ENCODE measurements around the gene AASDHPPT. TPM values are rescaled to one million over a fixed set of nuclear protein-coding genes. Genes with fewer than 3 reads are reported as not detected.

Gene AASDHPPT
- polyA plus RNA-seq, 1 of the 3 experiments (the other 2 are of a cell fraction) = 19.1 TPM

- TF ChIP-seq FOXM1 (IDR thresholded peaks at IDR 0.05; ENCODE audit: low read depth) (no peak), YY1 (IDR thresholded peaks at IDR 0.05; ENCODE audit: low read depth) (no peak), SIN3A (IDR thresholded peaks at IDR 0.05; ENCODE audit: borderline replicate concordance, low read depth, low read length) (no peak), CHD2 (IDR thresholded peaks at IDR 0.05; ENCODE audit: low read length, partially characterized antibody) (no peak), REST (IDR thresholded peaks at IDR 0.05; ENCODE audit: low read depth, low read length) (no peak), RXRA (IDR thresholded peaks at IDR 0.05; ENCODE audit: borderline replicate concordance, low read depth) (no peak), MEF2A (IDR thresholded peaks at IDR 0.05; ENCODE audit: borderline replicate concordance, low read depth) (no peak), NFIC (IDR thresholded peaks at IDR 0.05; ENCODE audit: borderline replicate concordance) (no peak), EZH2phosphoT487 (IDR thresholded peaks at IDR 0.05; ENCODE audit: borderline replicate concordance, low read depth) (no peak), FOSL2 (IDR thresholded peaks at IDR 0.05; ENCODE audit: borderline replicate concordance, low read depth) (no peak), USF2 (IDR thresholded peaks at IDR 0.05; ENCODE audit: borderline replicate concordance, low read depth, low read length) (no peak), MXI1 (IDR thresholded peaks at IDR 0.05; ENCODE audit: low read depth, low read length) (no peak), TCF12 (IDR thresholded peaks at IDR 0.05) (no peak), NRF1 (IDR thresholded peaks at IDR 0.05; ENCODE audit: low read depth, low read length) (no peak)
- 48% methylated on average over 3 of the region's 3 CpGs for WGBS (ENCODE audit: low lambda C conversion rate)
- Histone ChIP-seq H3F3A (replicated peaks; ENCODE audit: insufficient read depth) (no peaks in the 10 kb centered on the region), H3K4me1 (ENCODE audit: control insufficient read depth in 1 of 2, insufficient read depth in 2 of 2, low read depth in 1 of 2, low read length in 1 of 2) (no peaks in the 10 kb centered on the region), H3K9ac (no peak overlapping the region), H3K4me2 (no peak overlapping the region), H3K27me3 (ENCODE audit: insufficient read depth) (no peaks in the 10 kb centered on the region), H3K36me3 (replicated peaks in 1 of 2; ENCODE audit: control insufficient read depth in 1 of 2, insufficient read depth in 2 of 2, low read length in 1 of 2) (no peaks in the 10 kb centered on the region), H2AFZ (ENCODE audit: low read depth) (no peak overlapping the region), H3K9me2 (no peaks in the 10 kb centered on the region), H3K79me2 (ENCODE audit: insufficient read depth) (no peaks in the 10 kb centered on the region), H3K9me3 (no peaks in the 10 kb centered on the region), H3K4me3 (ENCODE audit: low read depth in 2 of 2, low read length in 1 of 2) (no peak overlapping the region), H4K20me1 (ENCODE audit: insufficient read depth) (no peaks in the 10 kb centered on the region), H3K27ac (ENCODE audit: low read depth in 2 of 2, low read length in 1 of 2) (no peak overlapping the region)
- ChIA-PET CTCF (no interaction called here), POLR2A (no interaction called here)
- no peak for DNase-seq
Measured at GRCh38 chr11:106031936-106032335, 45.5 kb upstream of the AASDHPPT start.

- ChIA-PET POLR2A (no interaction called here), CTCF (no interaction called here)
- TF ChIP-seq REST (IDR thresholded peaks at IDR 0.05; ENCODE audit: low read depth, low read length) (no peak), RXRA (IDR thresholded peaks at IDR 0.05; ENCODE audit: borderline replicate concordance, low read depth) (no peak), SIN3A (IDR thresholded peaks at IDR 0.05; ENCODE audit: borderline replicate concordance, low read depth, low read length) (no peak), MXI1 (IDR thresholded peaks at IDR 0.05; ENCODE audit: low read depth, low read length) (no peak), MAX (IDR thresholded peaks at IDR 0.05; ENCODE audit: low read depth) (no peak), FOXM1 (IDR thresholded peaks at IDR 0.05; ENCODE audit: low read depth) (no peak), RAD21 (IDR thresholded peaks at IDR 0.05; ENCODE audit: low read length) (no peak), RCOR1 (IDR thresholded peaks at IDR 0.05; ENCODE audit: low read length) (no peak), GATA2 (CRISPR knock-in tag; IDR thresholded peaks at IDR 0.05) (no peak), TCF12 (IDR thresholded peaks at IDR 0.05) (no peak)
Measured at GRCh38 chr11:106032861-106033260, 44.6 kb upstream of the AASDHPPT start.

More at GRCh38 chr11:106032861-106033260, 44.6 kb upstream of the AASDHPPT start:
- Histone ChIP-seq H3K4me2 (no peak overlapping the region), H3K9ac (no peak overlapping the region), H4K20me1 (ENCODE audit: insufficient read depth) (no peaks in the 10 kb centered on the region), H3K9me2 (no peaks in the 10 kb centered on the region), H3K36me3 (replicated peaks in 1 of 2; ENCODE audit: control insufficient read depth in 1 of 2, insufficient read depth in 2 of 2, low read length in 1 of 2) (no peaks in the 10 kb centered on the region), H2AFZ (ENCODE audit: low read depth) (no peak overlapping the region), H3K4me3 (ENCODE audit: low read depth in 2 of 2, low read length in 1 of 2) (no peak overlapping the region), H3K9me3 (no peaks in the 10 kb centered on the region), H3K79me2 (ENCODE audit: insufficient read depth) (no peaks in the 10 kb centered on the region), H3K4me1 (ENCODE audit: control insufficient read depth in 1 of 2, insufficient read depth in 2 of 2, low read depth in 1 of 2, low read length in 1 of 2) (no peaks in the 10 kb centered on the region), H3F3A (replicated peaks; ENCODE audit: insufficient read depth) (no peaks in the 10 kb centered on the region), H3K27ac (ENCODE audit: low read depth in 2 of 2, low read length in 1 of 2) (no peak overlapping the region), H3K27me3 (ENCODE audit: insufficient read depth) (no peaks in the 10 kb centered on the region)
- WGBS (ENCODE audit: low lambda C conversion rate) = 93% methylated on average over 2 of the region's 2 CpGs
- no peak for DNase-seq
